GM12892 (cell line): ENCODE results near the gene ARID3C.

Source experiments
- DNase-seq: peaks from one replicate; pipeline ENCODE4 v3.0.0; 2011; ENCODE audit not compliant: insufficient read length
- FAIRE-seq: peaks from 2 replicates; lab custom pipeline; 2011; peaks lifted over from hg19 to GRCh38; lab: Jason Lieb, UNC
- POLR2A ChIP-seq: IDR thresholded peaks from 2 replicates; pipeline ENCODE4 v1.6.1; 2011; ENCODE audit warnings: low read depth, low read length, control low read depth
- POLR2AphosphoS5 ChIP-seq: IDR thresholded peaks from 2 replicates; pipeline ENCODE4 v1.6.1; 2011; ENCODE audit warnings: low read depth, low read length, control low read depth
- TAF1 ChIP-seq: IDR thresholded peaks from 2 replicates; pipeline ENCODE4 v1.6.1; 2011; ENCODE audit warnings: low read depth, mild to moderate bottlenecking, control low read depth, low read length, borderline replicate concordance

Gene ARID3C

DNA sequence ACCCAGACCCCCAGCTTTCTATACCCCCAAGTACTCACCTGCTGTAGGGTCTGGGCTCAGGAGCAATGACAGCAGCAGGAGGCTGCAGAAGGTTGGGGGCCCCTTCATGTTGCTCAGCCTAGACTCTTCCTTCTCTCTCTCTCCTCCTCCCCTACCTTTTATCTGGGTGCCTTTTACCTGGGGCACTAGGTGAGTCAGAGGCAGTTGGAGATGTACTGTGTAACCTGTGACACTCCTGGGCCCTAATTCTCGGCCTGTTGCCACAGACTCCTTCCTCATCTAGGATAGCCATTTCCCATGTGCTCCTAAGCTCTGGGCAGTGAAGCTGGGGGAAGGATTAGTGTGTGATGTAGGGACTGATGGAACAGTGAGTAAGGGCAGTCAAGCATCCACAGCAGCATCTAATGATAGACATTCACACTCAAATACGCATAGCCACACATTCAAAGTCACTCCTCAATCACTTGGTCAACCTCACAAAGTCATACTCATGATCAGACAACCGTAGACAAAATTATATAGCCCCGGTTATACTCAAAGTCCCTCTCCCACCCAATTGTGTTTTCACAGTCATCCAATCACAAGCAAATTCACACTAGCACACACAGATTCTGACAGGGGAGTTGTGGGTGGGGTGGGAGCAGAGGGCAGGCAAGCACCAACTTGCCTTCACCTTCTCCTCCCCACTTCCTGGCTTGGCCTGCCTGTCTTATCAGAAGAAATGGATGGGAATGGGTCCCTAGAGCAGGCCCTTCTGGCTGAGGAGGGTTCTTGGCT lies 33.8 kb upstream of the ARID3C start, which contains the start of gene CCL27:
TSS of gene CCL27 (minus strand) at position 132 of the 777 bp plus-strand sequence. CDS start at position 108, 24 bp downstream.
- TF ChIP-seq POLR2A = no peak
- no peak for TF ChIP-seq TAF1
- TF ChIP-seq POLR2AphosphoS5 = no peak
- FAIRE-seq = peak; percentile 21
- no peak for DNase-seq

DNA sequence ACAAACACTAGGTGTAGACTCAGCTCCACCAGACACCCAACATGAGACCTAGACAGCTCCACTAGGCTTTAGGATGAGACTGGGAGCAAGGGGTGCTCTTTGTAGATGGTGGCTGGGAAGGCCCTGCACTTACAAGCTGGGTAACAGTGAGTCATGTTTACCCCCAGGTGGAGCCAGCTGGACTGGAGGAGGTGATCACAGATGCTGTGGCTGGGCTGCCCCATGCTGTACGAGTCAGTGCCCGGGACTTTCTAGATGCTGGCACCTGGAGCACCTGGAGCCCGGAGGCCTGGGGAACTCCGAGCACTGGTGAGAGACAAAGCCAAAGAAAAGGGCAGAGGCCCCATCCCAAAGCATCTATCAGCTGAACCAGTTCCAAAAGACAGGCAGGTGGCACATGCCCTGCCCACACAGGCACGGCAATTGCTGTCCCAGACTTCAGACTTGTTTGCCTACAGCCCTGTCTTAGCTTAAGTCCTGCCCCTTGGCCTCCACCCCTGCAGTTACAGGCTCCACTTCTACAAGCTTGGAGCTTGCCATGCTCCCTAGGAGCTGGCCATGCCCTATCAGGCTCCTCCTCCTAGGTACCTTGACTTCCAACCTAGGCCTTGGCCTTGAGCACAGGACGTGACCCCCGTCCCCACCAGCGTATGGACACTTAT lies 30.9 kb upstream of the ARID3C start:
- DNase-seq (no peak), FAIRE-seq (no peak)

DNA sequence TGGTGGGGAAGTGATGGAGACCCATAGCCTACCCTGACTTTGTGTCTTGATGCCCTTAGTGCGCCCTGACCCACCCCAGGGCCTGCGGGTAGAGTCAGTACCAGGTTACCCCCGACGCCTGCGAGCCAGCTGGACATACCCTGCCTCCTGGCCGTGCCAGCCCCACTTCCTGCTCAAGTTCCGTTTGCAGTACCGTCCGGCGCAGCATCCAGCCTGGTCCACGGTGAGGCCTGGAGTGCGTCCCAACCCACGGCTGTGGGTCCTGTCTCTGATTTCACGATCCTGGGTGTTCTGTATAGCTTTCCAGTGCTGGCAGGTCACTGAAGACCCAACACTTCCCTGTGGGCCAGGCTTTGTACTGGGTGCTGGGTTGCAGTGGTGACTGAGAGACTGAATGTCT lies 29.6 kb upstream of the ARID3C start:
- no peak for FAIRE-seq
- TF ChIP-seq POLR2A (no peak), TAF1 (no peak), POLR2AphosphoS5 (no peak)
- no peak for DNase-seq

More for the DNA sequence above, 30.9 kb upstream of the ARID3C start:
- TF ChIP-seq TAF1 (no peak), POLR2A (no peak), POLR2AphosphoS5 (no peak)

DNA sequence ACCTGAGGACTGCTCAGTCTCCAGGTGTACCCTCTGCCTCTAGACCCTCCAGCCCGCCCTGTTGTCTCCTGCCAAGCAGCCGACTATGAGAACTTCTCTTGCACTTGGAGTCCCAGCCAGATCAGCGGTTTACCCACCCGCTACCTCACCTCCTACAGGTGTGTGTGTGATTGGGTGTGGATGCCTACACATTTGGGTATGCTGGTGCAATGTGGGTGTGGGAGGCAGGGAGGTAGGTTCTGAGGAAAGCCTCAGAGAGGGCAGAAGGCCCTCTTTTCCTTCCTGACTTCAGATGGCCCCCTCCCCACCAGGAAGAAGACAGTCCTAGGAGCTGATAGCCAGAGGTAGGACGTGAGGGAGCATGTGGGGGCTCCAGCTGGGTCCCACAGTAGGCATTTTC lies 28.1 kb upstream of the ARID3C start:
- FAIRE-seq = no peak
- DNase-seq = no peak
- TF ChIP-seq TAF1 = no peak
- TF ChIP-seq POLR2AphosphoS5 = no peak
- TF ChIP-seq POLR2A = no peak

DNA sequence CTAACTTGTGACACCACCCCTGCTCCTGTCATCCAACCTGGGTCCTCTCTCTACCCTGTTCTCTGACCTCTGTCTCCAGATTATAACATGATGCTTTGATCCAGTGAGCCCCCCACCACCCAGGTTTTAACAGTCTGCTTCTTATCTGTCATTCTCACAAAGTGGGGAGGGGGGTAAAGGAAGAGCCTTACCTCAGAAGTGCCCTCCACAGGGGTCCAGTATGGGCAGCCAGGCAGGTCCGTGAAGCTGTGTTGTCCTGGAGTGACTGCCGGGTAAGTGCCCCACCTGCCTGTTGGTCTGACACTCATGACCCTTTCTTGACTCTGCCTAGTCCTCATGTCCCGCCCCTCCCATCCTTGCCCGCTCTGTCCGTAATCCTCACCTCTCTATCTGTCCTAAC lies 26.5 kb upstream of the ARID3C start:
- no peak for TF ChIP-seq TAF1
- no peak for TF ChIP-seq POLR2A
- no peak for TF ChIP-seq POLR2AphosphoS5
- DNase-seq (no peak), FAIRE-seq (no peak)

DNA sequence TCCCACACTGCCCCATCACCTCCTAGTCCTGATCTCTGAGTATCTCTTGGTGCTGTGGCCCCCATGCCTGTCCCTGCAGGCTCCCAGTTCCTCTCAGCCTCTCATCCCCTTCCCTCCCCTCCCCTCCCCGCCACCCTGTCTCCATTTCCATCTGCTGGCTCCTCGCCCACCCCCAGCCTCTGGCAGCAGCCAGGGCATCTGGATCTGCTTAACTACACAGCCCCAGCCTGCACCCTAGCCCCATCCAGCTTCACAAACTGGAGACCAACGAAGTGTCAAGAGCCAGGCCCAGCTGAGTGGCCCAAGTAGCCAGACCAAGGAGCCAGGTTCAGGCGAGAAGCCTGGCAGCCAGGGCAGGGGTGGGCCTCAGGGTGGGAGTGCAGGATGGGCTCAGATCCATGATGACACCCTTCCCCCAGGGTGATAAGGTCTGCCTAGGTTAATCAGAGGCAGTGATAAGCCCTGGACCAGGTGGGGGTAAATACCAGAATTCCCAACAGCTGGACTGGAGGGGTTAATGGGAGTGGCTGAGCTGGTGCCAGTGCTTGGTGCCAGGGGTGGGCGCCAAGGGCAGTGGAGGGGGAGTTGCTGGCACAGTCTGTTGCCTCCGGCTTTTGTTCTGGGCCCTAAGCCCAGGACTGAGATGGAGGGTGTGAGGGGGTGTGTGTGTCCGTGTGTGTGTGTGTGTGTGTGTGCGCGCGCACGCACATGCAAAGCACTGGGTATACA lies 25.6 kb upstream of the ARID3C start:
- DNase-seq (no peak), FAIRE-seq (no peak)

DNA sequence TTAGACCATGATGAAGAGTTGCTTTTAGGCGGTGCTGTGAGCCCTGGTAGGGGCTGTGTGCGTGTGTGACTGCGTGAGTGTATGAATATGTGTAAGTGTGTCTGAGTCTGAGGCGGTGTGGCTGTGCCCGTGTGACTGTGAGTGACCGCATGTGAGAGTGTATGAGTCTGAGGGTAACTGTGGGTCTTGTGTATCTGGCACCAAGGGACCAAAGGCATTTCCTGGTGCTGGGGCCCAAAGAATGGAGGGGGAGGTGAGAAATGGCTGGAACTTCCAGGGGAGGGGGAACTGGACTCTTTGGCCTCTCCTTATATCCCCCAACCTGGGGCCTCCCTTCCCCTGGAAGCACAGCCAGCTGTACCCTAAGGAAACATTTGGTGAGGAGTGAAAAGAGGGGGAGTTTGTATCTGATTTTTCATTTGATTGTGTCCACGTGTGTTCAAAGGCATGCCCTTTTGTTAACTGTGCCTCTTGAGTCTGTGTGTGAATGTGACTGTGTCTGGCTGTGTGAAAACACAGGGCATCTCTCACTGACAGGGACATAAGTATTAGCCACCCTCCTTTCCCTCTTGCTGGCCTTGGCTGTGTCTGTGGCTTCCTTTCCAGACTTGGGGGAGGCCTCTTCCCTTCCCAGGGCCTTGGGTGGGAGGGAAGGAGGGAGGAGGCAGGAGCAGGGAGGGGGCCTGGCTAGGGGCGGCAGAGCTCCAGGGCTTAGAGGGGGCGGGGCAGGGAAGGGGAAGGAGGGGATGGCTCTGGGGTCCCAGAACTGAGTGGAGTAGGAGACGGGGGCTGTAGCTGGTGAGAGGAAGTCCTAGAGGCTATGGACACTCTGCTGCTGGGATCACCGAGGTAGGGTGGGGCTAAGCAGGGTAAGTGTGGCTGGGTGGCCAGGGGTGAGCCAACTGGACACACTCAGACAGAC lies 24.5 kb upstream of the ARID3C start:
- TF ChIP-seq TAF1 = no peak
- no peak for TF ChIP-seq POLR2AphosphoS5
- TF ChIP-seq POLR2A = no peak
- no peak for FAIRE-seq

More for the DNA sequence above, 25.6 kb upstream of the ARID3C start:
- no peak for TF ChIP-seq POLR2AphosphoS5
- no peak for TF ChIP-seq TAF1
- TF ChIP-seq POLR2A = no peak

DNA sequence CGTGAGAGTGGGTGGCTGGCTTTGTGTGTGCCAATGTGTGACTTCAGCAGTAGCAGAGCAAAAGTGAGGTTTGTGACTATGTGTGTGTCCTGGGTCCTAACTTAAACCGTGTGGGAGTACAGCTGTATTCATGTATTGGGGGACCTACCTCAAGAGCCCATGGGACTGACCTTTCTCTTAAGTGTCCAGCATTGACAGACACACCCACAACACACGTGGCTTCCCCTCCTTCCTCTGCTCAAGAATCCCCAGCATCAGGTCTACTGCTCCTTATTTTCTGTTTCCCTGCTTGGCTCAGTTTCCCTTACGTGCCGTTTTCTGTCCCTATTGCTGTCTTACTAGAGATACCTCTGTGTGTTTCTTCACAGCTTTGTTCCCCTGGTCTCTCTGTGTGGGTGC lies 23.7 kb upstream of the ARID3C start:
- FAIRE-seq (no peak), DNase-seq (no peak)
- TF ChIP-seq POLR2A (no peak), TAF1 (no peak), POLR2AphosphoS5 (no peak)

More for the DNA sequence above, 24.5 kb upstream of the ARID3C start:
- no peak for DNase-seq

DNA sequence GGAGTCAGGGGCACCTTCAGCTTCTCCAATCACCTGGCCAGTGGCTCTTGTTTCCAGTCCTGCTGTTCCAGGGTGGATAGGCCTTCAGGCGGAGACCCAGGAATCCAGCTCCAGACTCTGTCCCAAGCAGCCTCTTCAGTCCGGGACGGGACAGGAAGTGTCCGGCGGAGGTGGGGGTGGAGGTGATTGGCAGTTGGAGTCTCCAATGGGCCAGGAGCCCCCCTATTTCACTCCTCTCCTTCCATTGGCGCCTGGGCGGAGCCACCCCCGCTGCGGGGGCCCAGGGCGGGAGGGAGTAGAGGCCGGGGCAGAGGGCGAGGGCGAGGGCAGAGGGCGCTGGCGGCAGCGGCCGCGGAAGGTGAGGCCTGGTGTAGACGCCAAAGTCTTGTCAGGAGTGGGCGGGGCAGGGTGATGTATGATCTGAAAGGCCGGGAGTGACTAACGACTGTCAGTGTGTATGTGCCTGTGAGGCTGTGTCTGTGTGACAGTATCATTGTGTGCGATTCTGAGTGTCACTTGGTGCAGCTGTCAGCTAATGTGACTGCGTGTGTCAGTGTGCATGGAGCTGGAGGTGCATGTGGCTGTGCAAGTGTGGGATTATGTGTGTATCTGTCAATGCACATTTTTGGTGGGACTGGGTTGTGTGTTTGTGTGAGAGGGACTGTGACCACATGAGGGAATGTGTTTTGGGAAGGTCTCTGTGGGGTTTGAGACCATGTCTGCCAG lies 23.2 kb upstream of the ARID3C start, which contains the start of gene IL11RA:
TSS of gene IL11RA (plus strand) at position 310 of the 726 bp plus-strand sequence. CDS start 3,033 bp downstream, outside the sequence.
- DNase-seq (no peak), FAIRE-seq (no peak)
- TF ChIP-seq POLR2AphosphoS5 = peak; percentile 40; the same call in 1 of the 2 replicates
- no peak for TF ChIP-seq TAF1

DNA sequence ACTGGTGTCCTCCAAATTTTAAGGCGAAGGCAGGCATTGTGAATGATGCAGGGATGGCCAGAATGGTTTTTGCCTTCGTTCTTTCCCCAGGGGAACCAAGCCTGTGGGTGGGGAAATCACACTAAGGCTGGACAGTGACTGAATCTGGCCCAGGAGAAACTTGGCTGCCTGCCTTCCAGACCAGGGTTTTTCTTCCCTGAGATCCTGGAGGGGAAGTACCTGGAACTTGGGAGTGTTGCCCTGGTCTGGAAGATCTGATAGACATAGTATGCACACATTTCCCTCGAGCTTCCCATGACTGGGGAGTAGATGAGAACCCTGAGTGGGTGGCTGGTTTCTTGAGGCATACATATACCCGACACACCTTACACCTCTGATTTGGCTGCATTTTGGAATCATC lies 22.5 kb upstream of the ARID3C start:
- no peak for TF ChIP-seq TAF1
- TF ChIP-seq POLR2AphosphoS5 = no peak
- no peak for TF ChIP-seq POLR2A
- no peak for DNase-seq
- no peak for FAIRE-seq

DNA sequence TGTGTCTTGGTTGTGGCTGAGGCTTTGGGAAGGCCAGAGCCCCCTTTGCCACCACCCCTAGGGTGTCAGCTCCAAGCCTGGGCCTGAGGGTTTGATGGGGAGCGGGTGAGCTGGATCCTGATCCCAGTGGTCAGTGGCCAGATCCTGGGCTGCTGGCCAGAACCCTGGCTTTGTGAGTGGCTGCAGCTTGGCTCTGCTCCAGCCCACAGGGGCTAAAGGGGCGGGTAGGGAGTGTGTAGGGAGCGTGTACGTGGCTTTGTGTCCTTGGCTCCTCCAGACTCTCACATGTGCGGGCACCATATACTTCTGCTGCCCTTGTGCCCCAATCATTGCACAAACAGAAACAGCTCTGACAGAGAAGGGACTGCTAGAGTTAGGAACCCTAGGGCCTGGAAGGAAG lies 21.9 kb upstream of the ARID3C start:
- FAIRE-seq (no peak), DNase-seq (no peak)
- TF ChIP-seq POLR2A = no peak
- no peak for TF ChIP-seq TAF1
- no peak for TF ChIP-seq POLR2AphosphoS5
